IMR-90 (cell line): ENCODE measurements around the gene PHF20. TPM values are rescaled to one million over a fixed set of nuclear protein-coding genes. Genes with fewer than 3 reads are reported as not detected.
"Not testable (repeated sequence)": the region's sequence is repeated elsewhere in the genome, so short reads cannot be mapped to it uniquely, and the experiment has no call there.

Experiments
- ATAC-seq: fragments of 200-7000 bp; cut with Tn5 transposase; 2 replicates; pipeline ENCODE4 v1.9.1; 2020; ENCODE audit warnings: low read depth, mild to moderate bottlenecking, moderate library complexity
- BruUV-seq: library from RNA; stranded (reverse); fragments of 400-500 nt; replicated peaks from 2 replicates; lab custom pipeline; 2021; lab: Mats Ljungman, UMichigan
- CTCF ChIA-PET: fragments of 300-600 bp; formaldehyde crosslinking; extraction: SDS; loops from one replicate; lab custom pipeline; 2021; ENCODE audit warnings: antibody characterized with exemption; lab: Yijun Ruan, JAX
- POLR2A ChIA-PET: fragments of 300-600 bp; sonication (Branson Sonifier 250); formaldehyde crosslinking; loops from one replicate; lab custom pipeline; 2022; ENCODE audit warnings: antibody characterized with exemption; ENCODE audit not compliant: unreplicated experiment; lab: Charles Lee
- DNase-seq: peaks from one replicate; pipeline ENCODE4 v3.0.0; 2013
- H2AFZ ChIP-seq: replicated peaks from 2 replicates; pipeline ENCODE3; 2013; ENCODE audit warnings: low read length, mild to moderate bottlenecking; ENCODE audit not compliant: poor library complexity
- H2AK5ac ChIP-seq: 2 replicates; pipeline ENCODE4 v1.6.1; 2013; ENCODE audit warnings: low read depth, low read length, inconsistent platforms
- H2AK9ac ChIP-seq: replicated peaks from 2 replicates; pipeline ENCODE3; 2013; ENCODE audit warnings: mild to moderate bottlenecking, low read depth, low read length, moderate library complexity; ENCODE audit not compliant: poor library complexity
- H2BK120ac ChIP-seq: 2 replicates; pipeline ENCODE4 v1.6.1; 2013; ENCODE audit warnings: low read depth, low read length, inconsistent platforms
- H2BK15ac ChIP-seq: 3 replicates; pipeline ENCODE4 v1.6.1; 2013; ENCODE audit warnings: low read depth, low read length, inconsistent platforms
- H2BK20ac ChIP-seq: 2 replicates; pipeline ENCODE4 v1.6.1; 2013; ENCODE audit warnings: low read depth, mild to moderate bottlenecking, inconsistent platforms, low read length, moderate library complexity
- H2BK5ac ChIP-seq: 2 replicates; pipeline ENCODE4 v1.6.1; 2013; ENCODE audit warnings: mild to moderate bottlenecking, low read depth, low read length, inconsistent platforms; ENCODE audit not compliant: poor library complexity, severe bottlenecking
- H3K14ac ChIP-seq: replicated peaks from 2 replicates; pipeline ENCODE4 v1.6.1; 2013; ENCODE audit warnings: low read depth, low read length, inconsistent platforms
- H3K18ac ChIP-seq: 2 replicates; pipeline ENCODE4 v1.6.1; 2013; ENCODE audit warnings: low read depth, low read length, control low read depth
- H3K23ac ChIP-seq: 2 replicates; pipeline ENCODE4 v1.6.1; 2013; ENCODE audit warnings: low read depth, low read length, inconsistent platforms
- H3K27ac ChIP-seq: 2 replicates; pipeline ENCODE4 v1.5.1; 2013; ENCODE audit warnings: mild to moderate bottlenecking, control low read depth, low read length; ENCODE audit not compliant: insufficient read depth
- H3K27me3 ChIP-seq: 2 replicates; pipeline ENCODE4 v1.6.1; 2013; ENCODE audit warnings: low read length; ENCODE audit not compliant: control insufficient read depth, insufficient read depth
- H3K36me3 ChIP-seq: 2 replicates; pipeline ENCODE4 v1.6.1; 2013; ENCODE audit warnings: low read length, mixed read lengths; ENCODE audit not compliant: control insufficient read depth, insufficient read depth
- H3K4ac ChIP-seq: 2 replicates; pipeline ENCODE4 v1.6.1; 2013; ENCODE audit warnings: low read depth, low read length, inconsistent platforms
- H3K4me1 ChIP-seq: 2 replicates; pipeline ENCODE4 v1.6.1; 2013; ENCODE audit warnings: low read length, mixed read lengths; ENCODE audit not compliant: control insufficient read depth, insufficient read depth
- H3K4me2 ChIP-seq: 2 replicates; pipeline ENCODE4 v1.6.1; 2013; ENCODE audit warnings: low read depth, mild to moderate bottlenecking, control low read depth, low read length, moderate library complexity
- H3K4me3 ChIP-seq: 2 replicates; pipeline ENCODE4 v1.5.1; 2013; ENCODE audit warnings: low read depth, mild to moderate bottlenecking, control low read depth, low read length, moderate library complexity; ENCODE audit not compliant: insufficient read depth
- H3K56ac ChIP-seq: 2 replicates; pipeline ENCODE4 v1.6.1; 2013; ENCODE audit warnings: low read length, inconsistent platforms; ENCODE audit not compliant: insufficient read depth; ENCODE audit errors: extremely low read depth
- H3K79me1 ChIP-seq, 2 experiments: 2 replicates each; pipeline ENCODE4 v1.6.1; 2013; ENCODE audit warnings: low read length in 2 of 2, inconsistent platforms in 1 of 2, low read depth in 1 of 2
- H3K9ac ChIP-seq: 2 replicates; pipeline ENCODE4 v1.6.1; 2013; ENCODE audit warnings: low read depth, low read length, control low read depth
- H3K9me1 ChIP-seq: 2 replicates; pipeline ENCODE4 v1.6.1; 2013; ENCODE audit warnings: low read length, inconsistent platforms; ENCODE audit not compliant: insufficient read depth
- H3K9me3 ChIP-seq: 2 replicates; pipeline ENCODE4 v1.6.1; 2013; ENCODE audit warnings: low read length; ENCODE audit not compliant: control insufficient read depth, insufficient read depth
- H4K20me1 ChIP-seq: 2 replicates; pipeline ENCODE4 v1.6.1; 2013; ENCODE audit warnings: low read length, inconsistent platforms; ENCODE audit not compliant: insufficient read depth
- H4K5ac ChIP-seq: 2 replicates; pipeline ENCODE4 v1.6.1; 2013; ENCODE audit warnings: mild to moderate bottlenecking, low read depth, low read length, control low read depth
- H4K8ac ChIP-seq, 2 experiments: 2 replicates each; pipeline ENCODE4 v1.6.1; 2013; ENCODE audit warnings: low read depth in 2 of 2, low read length in 2 of 2, control low read depth in 1 of 2, inconsistent platforms in 1 of 2
- H4K91ac ChIP-seq: 2 replicates; pipeline ENCODE4 v1.6.1; 2013; ENCODE audit warnings: low read depth, low read length, inconsistent platforms; ENCODE audit not compliant: insufficient read depth
- WGBS, 2 experiments: methylation state at CpG; one replicate each; pipeline versions ENCODE4 v1.1.5 to v1.1.7; 2013; ENCODE audit warnings: missing lambda C conversion rate in 2 of 2; ENCODE audit not compliant: insufficient read length in 1 of 2; ENCODE audit errors: extremely low coverage in 2 of 2; 5-methylcytosine and 5-hydroxymethylcytosine counted together
- dilution Hi-C: fragments of 300-500 bp; cut with HindIII; formaldehyde crosslinking; loops from one replicate; pipeline ENCODE4 v1.14.3; 2018; ENCODE audit warnings: low sequenced_read_pairs; ENCODE audit not compliant: unreplicated experiment
- in situ Hi-C: fragments of 300-500 bp; cut with MboI; formaldehyde crosslinking; loops from 3 replicates; pipeline ENCODE4 v1.14.3; 2019; ENCODE audit warnings: low sequenced_read_pairs, inconsistent platforms, mixed read lengths
- intact Hi-C: fragments of 100-400 bp; cut with micrococcal nuclease; formaldehyde crosslinking; loops from 2 replicates; pipeline ENCODE4 v1.10.0; 2022
- polyA plus RNA-seq, 3 experiments: library from polyadenylated mRNA; depleted of rRNA; stranded (reverse); fragments of >200 nt; gene quantifications; 2 replicates each; pipeline ENCODE4 v1.2.3, GENCODE V29; 2012; ENCODE audit warnings: low replicate concordance in 1 of 3
- total RNA-seq: library from RNA; depleted of rRNA; stranded (reverse); fragments of >200 nt; gene quantifications from 2 replicates; pipeline ENCODE4 v1.2.3, GENCODE V29; 2012

The PHF20 gene
- total and polyA plus RNA-seq, 2 of the 4 experiments (the other 2 are of a cell fraction), result 22.0 to 22.5 TPM

DNA sequence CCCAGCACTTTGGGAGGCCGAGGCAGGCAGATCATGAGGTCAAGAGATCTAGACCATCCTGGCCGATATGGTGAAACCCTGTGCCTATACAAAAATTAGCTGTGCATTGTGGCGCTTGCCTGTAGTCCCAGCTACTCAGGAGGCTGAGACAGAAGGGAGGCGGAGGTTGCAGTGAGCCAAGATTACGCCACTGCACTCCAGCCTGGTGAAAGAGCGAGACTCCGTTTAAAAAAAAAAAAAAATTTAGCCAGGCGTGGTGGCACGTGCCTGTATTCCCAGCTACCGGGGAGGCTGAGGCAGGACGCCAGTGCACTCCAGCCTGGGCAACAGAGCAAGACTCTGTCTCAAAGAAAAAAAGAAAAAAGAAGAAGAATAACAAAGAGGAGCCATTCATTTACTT lies 10.3 kb upstream of the PHF20 start:
- H2BK120ac ChIP-seq, H4K8ac ChIP-seq, H4K20me1 ChIP-seq, H4K5ac ChIP-seq, ATAC-seq, BruUV-seq, H3K4me1 ChIP-seq, H3K27me3 ChIP-seq, H3K9me1 ChIP-seq, H3K18ac ChIP-seq, POLR2A ChIA-PET, intact Hi-C loops, DNase-seq, H3K9me3 ChIP-seq, H3K23ac ChIP-seq, H4K91ac ChIP-seq, H2BK5ac ChIP-seq, H2BK15ac ChIP-seq, H2BK20ac ChIP-seq, H3K79me1 ChIP-seq, dilution Hi-C loops, H2AK9ac ChIP-seq, H3K36me3 ChIP-seq, H3K27ac ChIP-seq, H3K56ac ChIP-seq, H3K4ac ChIP-seq, CTCF ChIA-PET, H3K14ac ChIP-seq, H2AK5ac ChIP-seq, H3K4me3 ChIP-seq, H3K9ac ChIP-seq, H3K4me2 ChIP-seq, H2AFZ ChIP-seq: not testable (repeated sequence)
- in situ Hi-C loops, result loop anchor here (25.0 kb wide), 1 partner anchor 376 kb away; no protein-coding TSS in a partner anchor
- 89% methylated on average over 10 of the region's 11 CpGs; no CpG with 5 or more reads in 1 of the 2 experiments for WGBS, 2 experiments
